NCI-H226 (cell line): ENCODE results near the gene TMEM198.
A peak's percentile ranks its signal among the peaks of the same experiment; 100 is the strongest.

ENCODE experiments used
- DNase-seq: peaks from one replicate; pipeline ENCODE4 v3.0.0-alpha.2; 2015

Gene TMEM198

GRCh38 chr2:219591091-219591490 is 47.3 kb downstream of the TMEM198 start:
- DNase-seq = no peak

DNA sequence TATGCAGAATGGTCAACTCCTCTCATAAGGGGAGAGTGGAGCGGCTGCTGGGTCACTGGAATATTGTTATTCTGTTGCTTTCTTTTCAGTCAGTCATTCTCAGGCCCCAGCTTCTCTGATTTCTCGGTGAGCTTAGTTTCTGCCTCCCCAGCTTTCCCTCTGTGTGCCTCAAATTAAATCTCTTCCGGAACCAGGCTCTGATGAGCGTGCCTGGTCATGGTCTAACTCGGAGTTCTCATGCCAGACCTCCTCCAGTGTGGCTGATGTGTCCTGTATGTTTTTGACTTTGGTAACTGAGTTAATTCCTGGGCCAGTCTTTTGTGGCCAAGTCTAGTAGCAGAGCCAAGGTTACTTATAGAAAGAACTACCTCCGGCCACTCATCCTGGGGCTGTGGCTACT is 48.9 kb downstream of the TMEM198 start:
- no peak for DNase-seq

DNA sequence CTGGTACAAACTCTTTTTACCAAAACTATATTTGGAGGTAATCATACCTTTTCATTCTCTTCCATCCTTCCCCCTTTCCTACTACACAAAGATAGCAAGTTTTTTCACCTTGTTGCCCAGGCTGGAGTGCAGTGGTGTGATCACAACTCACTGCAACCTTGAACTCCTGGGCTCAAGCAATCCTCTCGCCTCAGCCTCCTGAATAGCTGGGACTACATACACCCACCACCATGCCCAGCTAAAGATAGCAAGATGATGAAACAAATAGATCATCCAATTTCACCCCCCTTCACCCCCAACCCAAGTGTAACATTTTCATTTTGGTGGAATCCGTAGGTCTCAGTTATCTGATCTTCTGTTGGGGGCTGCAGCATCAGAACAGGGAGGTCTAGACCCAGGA is 49.3 kb downstream of the TMEM198 start:
- DNase-seq = no peak

- no peak for DNase-seq
Observed at GRCh38 chr2:219595256-219595655, 51.4 kb downstream of the TMEM198 start.

DNA sequence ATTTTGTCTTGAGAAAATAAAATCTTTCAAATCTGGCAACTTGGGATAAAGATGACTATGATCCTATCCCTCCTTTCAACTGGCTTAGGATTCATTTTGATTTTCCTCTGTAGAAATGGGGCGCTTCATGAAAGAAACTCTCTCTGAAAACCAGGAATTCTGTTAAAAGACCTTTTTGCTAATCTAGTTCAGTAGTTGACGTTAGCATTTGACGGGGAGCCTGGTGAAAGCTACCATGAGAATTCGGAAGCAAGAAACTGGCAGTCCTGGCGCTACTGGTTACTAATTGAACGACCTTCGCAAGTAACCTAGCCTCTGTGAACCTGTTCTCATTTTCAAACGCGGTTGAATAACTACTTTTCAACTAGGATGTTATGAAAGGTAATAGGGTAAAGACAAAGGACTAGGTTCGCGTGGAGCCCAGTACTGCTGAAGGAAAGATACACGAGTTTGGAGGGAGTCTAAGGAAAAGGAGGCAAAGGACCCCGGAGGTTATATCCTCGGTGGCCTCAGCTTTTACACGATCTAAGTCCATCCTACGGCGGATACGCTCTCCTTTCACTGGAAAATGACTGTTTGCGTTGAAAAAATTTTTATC is 53.2 kb downstream of the TMEM198 start:
- no peak for DNase-seq

GRCh38 chr2:219597552-219598307 is 53.9 kb downstream of the TMEM198 start, which contains the start of gene STK11IP:
TSS of gene STK11IP (plus strand) at chr2:219597857. CDS start at chr2:219598120, 263 bp downstream.
- DNase-seq = peak; percentile 96

DNA sequence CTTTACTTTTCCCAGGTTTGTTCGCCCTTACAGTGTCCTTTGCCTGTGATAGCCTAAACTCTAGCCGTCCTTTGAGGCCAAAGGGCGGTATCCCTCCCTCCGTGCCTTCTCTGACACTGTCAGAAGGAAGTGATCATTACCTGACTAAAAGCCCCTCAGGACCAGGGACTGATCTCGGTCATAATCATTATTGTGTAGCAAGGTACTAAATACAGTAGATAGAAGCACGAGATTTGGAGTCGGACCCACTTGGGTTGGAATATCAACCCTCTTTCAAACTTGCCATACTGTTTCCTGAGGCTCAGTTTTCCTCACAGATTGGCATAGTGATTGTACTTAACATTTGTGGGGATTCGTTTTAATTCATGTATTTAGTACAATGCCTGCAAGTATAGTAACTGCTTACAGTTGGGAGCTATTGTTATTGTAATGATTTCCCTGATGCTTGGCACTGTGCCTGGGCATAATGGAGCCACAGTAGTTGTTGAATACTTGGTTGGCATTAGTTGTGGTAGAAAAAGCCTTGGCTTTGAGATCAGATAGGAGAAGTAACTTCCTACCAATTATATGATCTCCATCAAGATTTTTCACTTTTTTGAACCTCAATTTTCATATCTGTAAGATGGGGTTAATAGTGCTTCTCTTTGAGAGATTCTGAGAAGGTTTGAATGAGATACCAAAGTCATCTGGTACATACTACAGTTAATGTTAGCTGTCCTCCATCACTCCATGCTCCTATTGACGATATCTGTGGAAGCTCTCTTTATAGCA is 54.7 kb downstream of the TMEM198 start:
- DNase-seq = no peak
